ENCODE data around the gene RPL11.
"Not testable (repeated sequence)": the region's sequence is repeated elsewhere in the genome, so short reads cannot be mapped to it uniquely, and the experiment has no call there.

DNA sequence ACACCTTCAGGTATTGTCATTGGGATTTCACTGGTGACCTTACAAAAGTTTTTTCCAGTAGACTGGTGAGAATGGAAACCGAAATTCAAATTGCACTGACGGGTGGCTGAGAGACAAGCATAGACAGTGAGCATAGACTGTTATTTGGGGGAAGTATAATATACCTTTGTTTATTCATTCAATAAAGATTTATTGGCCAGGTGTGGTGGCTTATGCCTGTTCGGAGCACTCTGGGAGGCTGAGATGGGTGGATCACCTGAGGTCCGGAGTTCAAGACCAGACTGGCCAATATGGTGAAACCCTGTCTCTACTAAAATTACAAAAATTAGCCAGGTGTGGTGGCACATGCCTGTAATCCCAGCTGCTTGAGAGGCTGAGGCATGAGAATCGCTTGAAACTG is 41.7 kb downstream of the RPL11 start:
- TF ChIP-seq, protein P1, sequence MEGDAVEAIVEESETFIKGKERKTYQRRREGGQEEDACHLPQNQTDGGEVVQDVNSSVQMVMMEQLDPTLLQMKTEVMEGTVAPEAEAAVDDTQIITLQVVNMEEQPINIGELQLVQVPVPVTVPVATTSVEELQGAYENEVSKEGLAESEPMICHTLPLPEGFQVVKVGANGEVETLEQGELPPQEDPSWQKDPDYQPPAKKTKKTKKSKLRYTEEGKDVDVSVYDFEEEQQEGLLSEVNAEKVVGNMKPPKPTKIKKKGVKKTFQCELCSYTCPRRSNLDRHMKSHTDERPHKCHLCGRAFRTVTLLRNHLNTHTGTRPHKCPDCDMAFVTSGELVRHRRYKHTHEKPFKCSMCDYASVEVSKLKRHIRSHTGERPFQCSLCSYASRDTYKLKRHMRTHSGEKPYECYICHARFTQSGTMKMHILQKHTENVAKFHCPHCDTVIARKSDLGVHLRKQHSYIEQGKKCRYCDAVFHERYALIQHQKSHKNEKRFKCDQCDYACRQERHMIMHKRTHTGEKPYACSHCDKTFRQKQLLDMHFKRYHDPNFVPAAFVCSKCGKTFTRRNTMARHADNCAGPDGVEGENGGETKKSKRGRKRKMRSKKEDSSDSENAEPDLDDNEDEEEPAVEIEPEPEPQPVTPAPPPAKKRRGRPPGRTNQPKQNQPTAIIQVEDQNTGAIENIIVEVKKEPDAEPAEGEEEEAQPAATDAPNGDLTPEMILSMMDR (conservative IDR thresholded peaks at IDR 0.05; ENCODE audit: low read length): not testable (repeated sequence)
- TF ChIP-seq EZH2phosphoT487 (IDR thresholded peaks at IDR 0.05; ENCODE audit: borderline replicate concordance, low read depth, low read length): not testable (repeated sequence)

All from OCI-LY7 (cell line).